Activated naive CD4-positive, alpha-beta T cell treated with anti-CD3 and anti-CD28 coated beads, Interleukin-2, amount 50 U/mL, for 24 hours (primary cell): ENCODE data around the gene HSD11B1L.
"Not testable (repeated sequence)": the region's sequence is repeated elsewhere in the genome, so short reads cannot be mapped to it uniquely, and the experiment has no call there.

Experiments
- H3K27ac Mint-ChIP-seq: one replicate; pipeline ENCODE4 v1.8.0; 2021; ENCODE audit warnings: mild to moderate bottlenecking, mixed read lengths
- H3K27me3 Mint-ChIP-seq: one replicate; pipeline ENCODE4 v1.8.0; 2021; ENCODE audit warnings: mixed read lengths
- H3K36me3 Mint-ChIP-seq: one replicate; pipeline ENCODE4 v1.8.0; 2021; ENCODE audit warnings: mixed read lengths
- H3K4me1 Mint-ChIP-seq: one replicate; pipeline ENCODE4 v1.8.0; 2021; ENCODE audit warnings: mixed read lengths
- H3K4me3 Mint-ChIP-seq: one replicate; pipeline ENCODE4 v1.8.0; 2021; ENCODE audit warnings: mild to moderate bottlenecking, mixed read lengths
- H3K9me3 Mint-ChIP-seq: one replicate; pipeline ENCODE4 v1.8.0; 2021; ENCODE audit warnings: mixed read lengths

Gene HSD11B1L

DNA sequence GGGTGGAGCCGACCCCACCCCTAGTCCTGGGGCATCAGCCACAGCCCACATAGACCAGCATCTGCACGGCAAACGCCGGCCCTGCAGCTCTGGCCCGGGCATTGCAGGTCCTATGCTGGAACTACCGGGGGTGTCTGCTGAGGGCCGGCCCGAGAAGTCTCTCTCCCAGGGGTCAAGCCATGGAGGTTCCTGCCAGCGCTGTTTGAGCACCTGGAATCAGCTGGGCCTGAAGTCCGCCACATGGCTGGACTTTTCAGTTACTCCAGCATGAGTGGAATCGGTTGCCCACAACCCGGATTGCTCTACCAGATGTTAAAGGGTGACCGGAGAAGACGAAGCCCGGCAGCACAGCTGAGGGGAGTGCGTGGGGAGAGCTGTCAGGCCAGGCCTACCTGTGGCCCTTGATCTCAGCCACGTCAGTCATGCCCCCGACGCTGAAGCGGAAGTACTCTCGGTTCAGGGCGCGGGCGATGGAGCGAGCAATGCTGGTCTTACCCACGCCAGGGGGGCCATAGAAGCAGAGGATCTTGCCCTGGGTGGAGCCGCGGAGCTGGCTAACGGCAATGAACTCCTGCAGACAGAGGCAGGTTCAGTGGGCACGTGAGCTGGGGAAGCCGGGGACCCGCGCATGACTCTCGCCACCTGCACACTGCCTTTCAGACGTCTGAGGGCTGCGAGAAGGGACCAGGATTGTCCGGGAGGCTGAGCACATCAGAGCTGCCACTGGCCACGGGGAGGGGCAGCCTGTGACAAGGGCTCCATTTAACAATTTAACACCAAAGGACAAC is 18.0 kb downstream of the HSD11B1L start:
- Mint-ChIP-seq H3K27ac (no peak overlapping the region), H3K36me3 (peaks cover 7% of the 10 kb centered on the region)

DNA sequence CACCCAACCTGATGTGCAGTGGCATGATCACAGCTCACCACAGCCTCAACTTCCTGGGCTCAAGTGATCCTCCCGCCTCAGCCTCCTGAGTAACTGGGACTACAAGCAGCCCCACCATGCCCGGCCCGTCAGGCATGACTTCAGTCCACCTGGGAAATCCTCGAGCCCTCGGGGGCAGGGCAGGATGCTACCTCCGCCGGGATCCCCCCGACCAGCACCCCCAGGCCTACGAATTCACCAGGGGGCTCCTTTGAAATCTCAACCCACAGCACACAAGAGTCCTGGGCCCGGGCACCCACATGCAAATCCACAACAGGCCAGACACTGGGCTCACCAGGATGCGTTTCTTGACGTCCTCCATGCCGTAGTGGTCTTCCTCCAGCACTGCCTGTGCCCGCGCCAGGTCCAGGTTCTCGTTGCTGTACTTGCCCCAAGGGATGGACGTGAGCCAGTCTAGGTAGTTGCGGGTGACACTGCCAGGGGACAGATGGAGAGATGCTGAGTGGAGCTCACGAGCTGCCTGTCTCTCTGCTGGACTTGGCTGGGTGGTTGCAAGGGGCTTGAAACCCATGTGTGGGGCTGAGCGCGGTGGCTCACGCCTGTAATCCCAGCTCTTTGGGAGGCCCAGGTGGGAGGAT is 19.7 kb downstream of the HSD11B1L start:
- Mint-ChIP-seq H3K27me3 (no peaks in the 10 kb centered on the region), H3K36me3 (peaks cover 7% of the 10 kb centered on the region), H3K9me3 (no peaks in the 10 kb centered on the region), H3K4me1 (peaks cover 3% of the 10 kb centered on the region), H3K4me3 (no peak overlapping the region), H3K27ac (no peak overlapping the region)

More for the DNA sequence above, 18.0 kb downstream of the HSD11B1L start:
- Mint-ChIP-seq H3K4me1 (peaks cover 3% of the 10 kb centered on the region), H3K9me3 (no peaks in the 10 kb centered on the region), H3K27me3 (no peaks in the 10 kb centered on the region), H3K4me3 (no peak overlapping the region)

DNA sequence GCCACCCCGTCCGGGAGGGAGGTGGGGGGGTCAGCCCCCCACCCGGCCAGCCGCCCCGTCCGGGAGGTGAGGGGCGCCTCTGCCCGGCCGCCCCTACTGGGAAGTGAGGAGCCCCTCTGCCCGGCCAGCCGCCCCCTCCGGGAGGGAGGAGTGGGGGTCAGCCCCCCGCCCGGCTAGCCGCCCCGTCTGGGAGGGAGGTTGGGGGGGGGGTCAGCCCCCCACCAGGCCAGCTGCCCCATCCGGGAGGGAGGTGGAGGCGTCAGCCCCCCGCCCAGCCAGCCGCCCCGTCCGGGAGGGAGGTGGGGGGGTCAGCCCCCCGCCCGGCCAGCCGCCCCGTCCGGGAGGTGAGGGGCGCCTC is 21.2 kb downstream of the HSD11B1L start:
- not testable (repeated sequence) for H3K4me1 Mint-ChIP-seq, H3K36me3 Mint-ChIP-seq, H3K4me3 Mint-ChIP-seq, H3K27me3 Mint-ChIP-seq, H3K27ac Mint-ChIP-seq, H3K9me3 Mint-ChIP-seq

DNA sequence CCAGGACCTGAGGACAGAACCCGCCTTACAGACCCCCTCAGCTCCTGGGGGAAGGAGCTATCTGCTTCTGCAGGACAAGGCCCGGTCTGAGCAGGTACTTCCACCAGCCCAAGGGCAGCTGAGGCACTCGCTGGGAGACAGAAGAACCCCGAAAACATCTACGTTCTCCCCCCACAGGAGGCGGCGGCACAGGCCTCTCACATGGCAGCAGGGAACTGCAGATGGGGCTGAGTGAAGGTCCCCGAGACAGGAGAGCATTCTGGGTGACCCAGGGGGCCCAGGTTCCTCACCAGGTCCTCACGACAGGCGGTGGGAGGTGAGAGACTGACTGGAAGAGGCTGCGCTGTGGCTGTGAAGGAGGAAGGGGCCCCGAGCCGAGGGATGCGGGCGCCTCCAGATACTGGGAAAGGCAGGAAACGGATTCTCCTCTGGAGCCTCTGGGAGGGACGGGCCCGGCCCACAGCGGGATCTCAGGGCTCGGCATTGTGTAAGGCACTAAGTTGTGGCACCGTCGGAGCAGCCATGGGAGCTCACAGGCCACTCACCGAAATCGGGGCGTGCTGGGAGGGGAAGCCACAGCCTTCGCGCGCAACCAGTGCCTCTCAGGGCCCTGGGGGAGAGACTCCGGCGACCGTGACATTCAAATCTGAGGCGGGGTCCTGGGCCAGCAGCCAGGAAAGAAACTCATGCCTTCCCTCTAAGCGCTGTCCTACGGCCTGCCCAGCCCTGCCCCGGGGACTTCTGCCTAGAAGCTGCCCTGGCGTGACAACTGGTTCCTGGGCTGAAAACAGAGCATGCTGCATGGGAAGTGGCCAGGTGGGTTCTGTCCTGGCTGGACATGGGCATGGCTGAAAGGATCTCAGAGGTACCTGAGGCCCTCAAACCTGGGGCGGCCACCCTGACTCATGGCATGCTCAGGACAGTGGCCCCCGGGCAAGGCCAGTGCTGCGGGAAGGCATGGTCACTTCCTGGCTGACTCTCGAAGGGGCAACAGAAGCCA is 23.3 kb downstream of the HSD11B1L start:
- H3K36me3 Mint-ChIP-seq, result peaks cover 9% of the 10 kb centered on the region
- no peaks in the 10 kb centered on the region for H3K9me3 Mint-ChIP-seq
- H3K4me1 Mint-ChIP-seq, result peaks cover 3% of the 10 kb centered on the region
- H3K27ac Mint-ChIP-seq, result no peak overlapping the region
- no peak overlapping the region for H3K4me3 Mint-ChIP-seq
- no peaks in the 10 kb centered on the region for H3K27me3 Mint-ChIP-seq

DNA sequence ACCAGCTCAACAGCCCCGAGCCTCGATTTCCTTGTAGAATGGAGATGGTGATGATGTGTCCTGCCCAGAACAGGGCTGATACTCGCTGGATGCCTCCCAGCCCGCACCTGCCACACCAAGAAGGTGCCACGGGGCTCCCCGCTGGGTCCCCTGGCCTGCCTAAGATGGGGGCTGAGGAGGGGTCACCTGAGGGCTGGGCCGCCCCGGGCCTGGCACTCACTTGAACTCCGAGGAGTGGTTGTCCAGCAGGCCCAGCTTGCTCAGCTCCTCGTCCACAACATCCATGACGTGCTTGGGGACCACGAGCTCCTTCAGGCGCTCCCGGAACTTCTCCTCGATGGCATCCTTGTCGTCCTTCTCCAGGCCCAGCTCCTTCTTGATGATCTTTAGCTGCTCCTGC is 24.7 kb downstream of the HSD11B1L start:
- H3K9me3 Mint-ChIP-seq, result no peaks in the 10 kb centered on the region
- no peaks in the 10 kb centered on the region for H3K27me3 Mint-ChIP-seq
- H3K27ac Mint-ChIP-seq, result no peak overlapping the region
- peaks cover 3% of the 10 kb centered on the region for H3K4me1 Mint-ChIP-seq
- no peak overlapping the region for H3K4me3 Mint-ChIP-seq
- H3K36me3 Mint-ChIP-seq, result peaks cover 9% of the 10 kb centered on the region

DNA sequence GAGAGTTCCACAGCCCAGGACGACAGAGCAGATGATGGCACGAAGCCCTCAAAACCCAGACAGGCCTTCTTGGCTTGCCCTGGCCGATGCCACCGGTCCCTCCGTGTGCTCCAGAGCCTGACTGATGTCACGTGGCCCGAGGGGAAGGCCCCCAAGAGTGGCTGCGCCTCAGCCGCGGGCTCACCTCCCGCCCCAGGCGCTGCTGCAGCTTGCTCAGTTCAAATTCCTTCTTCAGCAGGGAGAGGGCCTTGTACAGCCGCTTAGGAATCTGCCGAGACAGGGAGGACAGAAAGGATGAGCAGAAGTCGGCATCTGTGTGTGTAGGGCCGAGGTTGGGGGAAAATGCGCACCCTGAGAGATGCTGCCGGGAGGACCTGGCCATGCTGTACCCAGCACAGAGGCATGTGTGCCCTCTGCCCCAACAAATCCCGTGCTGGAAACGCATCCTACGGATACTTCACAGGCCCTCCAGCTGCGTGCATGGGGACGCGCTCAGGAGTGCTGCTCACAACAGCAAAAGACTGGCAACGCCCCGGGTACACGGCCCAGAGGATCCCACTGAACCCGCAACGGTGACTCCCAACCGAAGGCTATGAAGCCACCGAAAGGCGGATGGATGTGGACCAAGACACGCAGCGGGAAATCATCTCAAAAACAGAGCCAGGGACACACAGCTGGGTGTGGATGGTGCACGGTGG is 26.2 kb downstream of the HSD11B1L start:
- H3K4me1 Mint-ChIP-seq, result peaks cover 3% of the 10 kb centered on the region
- H3K4me3 Mint-ChIP-seq, result no peak overlapping the region
- H3K36me3 Mint-ChIP-seq, result peaks cover 4% of the 10 kb centered on the region
- no peaks in the 10 kb centered on the region for H3K9me3 Mint-ChIP-seq
- H3K27ac Mint-ChIP-seq, result no peak overlapping the region
- H3K27me3 Mint-ChIP-seq, result no peaks in the 10 kb centered on the region

DNA sequence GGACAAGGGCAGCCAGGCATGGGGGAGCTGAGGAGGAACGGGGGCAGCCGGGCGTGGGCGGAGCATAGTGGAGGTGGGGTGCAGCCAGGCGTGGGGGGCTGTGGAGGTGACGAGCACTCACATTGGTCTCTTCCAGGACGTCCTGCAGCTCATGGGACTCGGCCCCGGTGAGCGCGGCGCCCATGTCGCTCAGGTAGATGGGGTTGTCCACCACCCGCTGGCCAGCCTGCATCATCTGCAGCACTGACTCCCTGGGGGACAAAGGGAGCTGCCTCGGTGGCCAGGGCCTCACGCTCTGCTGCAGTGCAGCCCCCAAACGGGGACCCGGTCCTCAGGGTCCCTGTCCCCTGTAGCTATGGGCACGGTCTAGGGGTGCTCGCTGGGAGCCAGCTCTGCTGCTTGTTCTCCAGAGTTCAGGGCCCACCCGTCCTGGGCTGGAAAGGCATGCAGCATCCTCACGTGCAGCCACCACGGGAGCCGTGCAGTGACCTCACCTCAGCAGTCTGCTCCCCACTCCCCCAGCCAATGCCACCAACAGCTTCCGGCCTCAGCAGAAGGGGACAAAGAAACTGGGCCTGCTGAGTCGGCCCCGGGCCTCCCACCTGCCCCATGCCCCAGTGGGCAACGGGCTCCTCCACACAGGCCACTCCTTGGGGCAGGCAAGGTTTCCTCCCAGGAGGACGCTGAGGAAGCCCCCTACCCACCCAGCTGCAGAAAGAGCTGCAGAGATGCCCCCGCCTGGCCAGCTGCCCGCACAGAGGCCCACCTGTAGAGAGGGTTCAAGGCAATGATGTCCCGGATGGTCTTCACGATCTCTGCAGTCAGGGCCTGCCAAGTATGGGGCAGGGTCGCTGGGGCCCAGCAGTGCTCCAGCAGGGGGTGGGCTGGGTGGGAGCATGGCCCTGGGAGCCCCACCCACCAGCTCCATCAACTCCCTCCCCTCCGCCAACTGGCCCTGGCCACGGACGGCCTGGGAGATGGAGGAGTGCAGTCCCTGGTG is 27.0 kb downstream of the HSD11B1L start:
- Mint-ChIP-seq H3K4me1 (peaks cover 3% of the 10 kb centered on the region), H3K27me3 (no peaks in the 10 kb centered on the region), H3K27ac (no peak overlapping the region), H3K9me3 (no peaks in the 10 kb centered on the region), H3K4me3 (no peak overlapping the region), H3K36me3 (peaks cover 4% of the 10 kb centered on the region)

DNA sequence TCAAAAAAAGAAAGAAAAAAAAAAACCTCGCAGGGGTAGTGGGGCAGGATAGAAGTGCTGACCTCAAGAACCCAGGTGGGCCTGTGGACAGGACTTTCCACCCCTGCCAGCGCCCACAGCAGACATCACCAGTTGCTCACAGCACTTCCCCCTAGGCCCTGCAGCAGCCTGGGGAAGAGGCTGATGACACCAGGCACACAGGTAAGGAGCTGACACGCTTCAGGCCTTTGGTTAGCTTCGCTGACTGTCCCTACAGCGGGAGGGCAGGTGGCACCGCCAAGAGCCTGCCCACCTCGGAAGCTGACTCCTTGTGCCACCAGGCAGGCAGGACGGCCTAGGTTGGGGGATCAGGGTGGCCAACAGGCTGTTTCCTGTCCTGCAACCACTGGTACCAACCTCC is 30.2 kb downstream of the HSD11B1L start:
- Mint-ChIP-seq H3K9me3 (no peaks in the 10 kb centered on the region), H3K27ac (no peak overlapping the region), H3K4me3 (no peak overlapping the region), H3K27me3 (no peaks in the 10 kb centered on the region), H3K36me3 (peaks cover 7% of the 10 kb centered on the region), H3K4me1 (peaks cover 5% of the 10 kb centered on the region)

DNA sequence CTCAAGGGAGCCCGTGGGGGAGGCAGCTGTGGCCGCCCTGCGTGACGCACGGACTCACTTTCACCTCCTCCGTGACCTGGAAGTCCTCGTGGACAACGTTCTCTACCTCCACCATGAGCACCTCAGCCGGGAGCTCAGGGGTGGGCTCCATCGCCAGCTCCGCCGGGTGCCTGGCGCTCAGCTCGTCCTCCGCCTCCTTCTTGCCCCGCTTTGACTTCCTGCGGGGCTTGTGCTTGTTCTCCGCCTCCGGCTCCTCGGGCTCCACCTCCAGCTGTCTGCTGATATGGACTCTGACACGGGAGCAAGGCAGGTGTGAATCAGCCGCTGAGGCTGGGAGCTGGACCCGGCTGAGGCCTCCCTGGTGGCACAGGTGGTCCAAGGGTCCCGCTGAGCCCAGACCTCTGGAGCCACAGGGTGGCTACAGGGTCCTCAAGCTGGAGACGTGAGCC is 30.9 kb downstream of the HSD11B1L start:
- peaks cover 9% of the 10 kb centered on the region for H3K4me1 Mint-ChIP-seq
- no peak overlapping the region for H3K4me3 Mint-ChIP-seq
- H3K27ac Mint-ChIP-seq, result no peak overlapping the region
- H3K27me3 Mint-ChIP-seq, result no peaks in the 10 kb centered on the region
- peaks cover 7% of the 10 kb centered on the region for H3K36me3 Mint-ChIP-seq
- H3K9me3 Mint-ChIP-seq, result no peaks in the 10 kb centered on the region

DNA sequence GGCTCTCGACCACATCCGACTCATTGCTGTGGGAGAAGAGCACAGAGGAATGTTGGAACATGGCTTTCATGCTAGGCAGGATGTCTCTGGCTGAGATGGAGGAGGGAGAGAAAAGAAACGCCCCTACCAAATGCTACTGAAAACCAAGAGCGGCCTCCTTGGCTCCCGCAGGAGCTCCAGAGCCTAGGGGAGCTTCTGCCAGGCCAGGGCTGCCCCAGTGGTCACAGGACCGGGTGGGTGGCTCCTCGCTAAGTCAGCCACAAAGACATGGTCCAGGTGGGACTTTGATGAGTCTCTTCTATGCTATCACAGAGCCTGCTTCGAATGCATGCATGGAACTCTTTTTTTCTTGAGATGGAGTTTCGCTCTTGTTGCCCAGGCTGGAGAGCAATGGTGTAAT is 32.4 kb downstream of the HSD11B1L start:
- peaks cover 11% of the 10 kb centered on the region for H3K36me3 Mint-ChIP-seq
- H3K9me3 Mint-ChIP-seq, result no peaks in the 10 kb centered on the region
- H3K4me3 Mint-ChIP-seq, result no peak overlapping the region
- H3K4me1 Mint-ChIP-seq, result peaks cover 22% of the 10 kb centered on the region
- H3K27ac Mint-ChIP-seq, result no peak overlapping the region
- H3K27me3 Mint-ChIP-seq, result no peaks in the 10 kb centered on the region

DNA sequence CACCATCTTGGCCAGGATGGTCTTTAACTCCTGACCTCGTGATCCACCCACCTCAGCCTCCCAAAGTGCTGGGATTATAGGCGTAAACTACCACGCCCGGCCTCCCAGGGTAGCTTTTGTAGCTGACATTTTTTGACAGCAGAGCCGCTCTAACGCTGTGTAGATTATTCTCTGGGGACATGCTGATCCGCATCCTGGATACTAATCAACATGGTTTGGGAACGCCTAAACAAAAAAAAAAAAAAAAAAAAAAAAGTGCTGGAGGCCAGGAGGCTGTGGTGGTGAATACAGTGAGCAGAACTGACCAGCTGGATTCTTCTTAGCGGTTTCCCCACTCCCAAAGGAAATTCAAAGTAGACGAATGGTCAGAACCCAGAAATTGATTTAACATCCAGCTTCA is 34.0 kb downstream of the HSD11B1L start:
- Mint-ChIP-seq H3K4me1 (peaks cover 28% of the 10 kb centered on the region), H3K9me3 (no peaks in the 10 kb centered on the region), H3K27me3 (no peaks in the 10 kb centered on the region), H3K27ac (no peak overlapping the region), H3K36me3 (peaks cover 14% of the 10 kb centered on the region), H3K4me3 (no peak overlapping the region)

DNA sequence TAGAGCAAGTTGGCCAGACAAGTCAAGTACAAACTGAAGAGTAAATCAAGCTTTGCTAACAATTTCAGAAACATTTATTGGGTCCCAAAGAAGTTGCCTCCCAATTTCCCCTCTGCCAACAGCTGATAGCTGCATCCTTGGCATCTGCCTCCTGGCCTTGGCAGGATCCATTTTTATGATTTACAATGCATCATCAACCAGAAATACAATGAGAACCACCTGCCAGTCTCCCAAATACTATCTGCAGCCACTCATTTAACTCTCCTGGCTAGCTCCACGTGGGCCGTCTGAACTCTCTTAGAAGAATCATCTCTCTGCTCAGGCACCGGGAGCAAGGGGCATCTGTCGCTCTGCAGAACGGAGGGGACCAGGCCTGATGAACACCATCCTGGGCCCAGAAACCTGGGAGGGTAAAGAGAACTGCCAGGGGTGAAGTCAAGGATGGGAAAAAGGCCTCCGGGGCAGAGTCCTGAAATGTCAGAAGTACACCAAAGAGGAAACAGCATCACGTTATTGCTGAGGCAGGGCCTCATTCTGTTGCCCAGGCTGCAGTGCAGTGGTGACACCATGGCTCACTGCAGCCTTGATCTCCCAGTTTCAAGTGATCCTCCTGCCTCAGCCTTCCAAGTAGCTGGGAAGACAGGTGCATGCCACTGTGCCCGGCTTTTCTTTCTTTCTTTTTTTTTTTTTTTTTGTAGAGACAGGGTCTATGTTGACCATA is 36.5 kb downstream of the HSD11B1L start:
- no peaks in the 10 kb centered on the region for H3K9me3 Mint-ChIP-seq
- peaks cover 14% of the 10 kb centered on the region for H3K36me3 Mint-ChIP-seq
- H3K27me3 Mint-ChIP-seq, result no peaks in the 10 kb centered on the region
- peaks cover 28% of the 10 kb centered on the region for H3K4me1 Mint-ChIP-seq
- peak overlapping the region; percentile 89 for H3K4me3 Mint-ChIP-seq
- H3K27ac Mint-ChIP-seq, result peak overlapping the region; percentile 90

DNA sequence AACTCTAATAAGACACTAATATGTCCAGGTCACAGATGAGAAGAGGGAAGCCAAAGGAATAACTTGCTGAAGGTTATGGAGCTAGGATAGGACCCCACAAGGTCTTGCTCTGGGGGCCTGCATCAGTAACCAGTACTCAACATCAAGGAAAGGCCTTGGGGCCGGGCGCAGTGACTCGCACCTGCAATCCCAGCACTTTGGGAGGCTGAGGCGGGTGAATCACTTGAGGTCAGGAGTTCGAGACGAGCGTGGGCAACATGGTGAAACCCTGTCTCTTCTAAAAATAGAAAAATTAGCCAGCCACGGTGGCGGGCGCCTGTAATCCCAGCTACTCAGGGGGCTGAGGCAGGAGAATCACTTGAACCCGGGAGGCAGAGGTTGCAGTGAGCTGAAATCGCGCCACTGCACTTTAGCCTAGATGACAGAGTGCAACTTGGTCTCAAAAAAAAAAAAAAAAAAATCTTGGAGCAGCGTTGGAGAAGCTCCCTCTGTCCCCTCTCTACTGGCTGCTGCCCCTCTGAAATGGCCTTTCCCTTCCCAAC is 37.3 kb downstream of the HSD11B1L start:
- peak overlapping the region; percentile 90 for H3K27ac Mint-ChIP-seq
- no peaks in the 10 kb centered on the region for H3K27me3 Mint-ChIP-seq
- peak overlapping the region; percentile 89 for H3K4me3 Mint-ChIP-seq
- peaks cover 14% of the 10 kb centered on the region for H3K36me3 Mint-ChIP-seq
- no peaks in the 10 kb centered on the region for H3K9me3 Mint-ChIP-seq
- H3K4me1 Mint-ChIP-seq, result peaks cover 28% of the 10 kb centered on the region
